DMS53 treated with DMSO at 0.1 percent for 48 hours (cell line): ENCODE measurements around the gene LHFPL2.

Source experiments
- DNase-seq: peaks from one replicate; lab custom pipeline; 2025; ENCODE audit not compliant: unreplicated experiment; lab: John Stamatoyannopoulos, UW

LHFPL2 gene

GRCh38 chr5:78526049-78526525 is 122.5 kb downstream of the LHFPL2 start:
- no peak for DNase-seq

- no peak for DNase-seq
Measured at GRCh38 chr5:78523314-78524193, 125.0 kb downstream of the LHFPL2 start.

- no peak for DNase-seq
Measured at GRCh38 chr5:78522476-78523260, 125.9 kb downstream of the LHFPL2 start.

GRCh38 chr5:78521455-78521854 is 127.1 kb downstream of the LHFPL2 start:
- no peak for DNase-seq

- DNase-seq, result no peak
Measured at GRCh38 chr5:78519198-78519941, 129.2 kb downstream of the LHFPL2 start.

- peak; percentile 19 for DNase-seq
Measured at GRCh38 chr5:78518365-78519197, 130.0 kb downstream of the LHFPL2 start.

GRCh38 chr5:78515670-78516069 is 132.9 kb downstream of the LHFPL2 start:
- no peak for DNase-seq

GRCh38 chr5:78514427-78515330 is 133.9 kb downstream of the LHFPL2 start:
- no peak for DNase-seq

- no peak for DNase-seq
Measured at GRCh38 chr5:78513441-78513840, 135.1 kb downstream of the LHFPL2 start.

- DNase-seq, result no peak
Measured at GRCh38 chr5:78512435-78512834, 136.1 kb downstream of the LHFPL2 start.

GRCh38 chr5:78511121-78511906 is 137.3 kb downstream of the LHFPL2 start:
- DNase-seq, result no peak

GRCh38 chr5:78509884-78510769 is 138.4 kb downstream of the LHFPL2 start:
- DNase-seq, result peak; percentile 49

- DNase-seq, result no peak
Measured at GRCh38 chr5:78509145-78509865, 139.3 kb downstream of the LHFPL2 start.

- no peak for DNase-seq
Measured at GRCh38 chr5:78508186-78508765, 140.3 kb downstream of the LHFPL2 start.

- no peak for DNase-seq
Measured at GRCh38 chr5:78507531-78507930, 141.0 kb downstream of the LHFPL2 start.

- no peak for DNase-seq
Measured at GRCh38 chr5:78506261-78507024, 142.1 kb downstream of the LHFPL2 start.
